MCF 10A (cell line): Measurements from ENCODE around the gene CRB2. TPM values are rescaled to one million over a fixed set of nuclear protein-coding genes. Genes with fewer than 3 reads are reported as not detected.

Experiments
- BruUV-seq: library from RNA; stranded (reverse); fragments of 400-500 nt; replicated peaks from 2 replicates; lab custom pipeline; 2021; lab: Mats Ljungman, UMichigan
- CTCF ChIA-PET: fragments of 300-600 bp; sonication (Branson Sonifier 250); formaldehyde crosslinking; extraction: SDS; loops from one replicate; lab custom pipeline; 2021; ENCODE audit warnings: antibody characterized with exemption, inconsistent platforms; lab: Yijun Ruan, JAX
- POLR2A ChIA-PET: fragments of 300-600, 350-650 bp; sonication (Branson Sonifier 250); formaldehyde crosslinking; extraction: SDS; loops from one replicate; lab custom pipeline; 2020; ENCODE audit warnings: antibody characterized with exemption, inconsistent platforms; lab: Yijun Ruan, JAX
- DNase-seq: peaks from one replicate; pipeline ENCODE4 v3.0.0-alpha.2; 2018; ENCODE audit not compliant: unreplicated experiment
- H3K27ac Mint-ChIP-seq: one replicate; pipeline ENCODE4 v1.8.0; 2022; ENCODE audit warnings: mild to moderate bottlenecking, low read depth, mixed read lengths; ENCODE audit not compliant: unreplicated experiment
- H3K27me3 Mint-ChIP-seq: one replicate; pipeline ENCODE4 v1.8.0; 2022; ENCODE audit warnings: mixed read lengths; ENCODE audit not compliant: insufficient read depth, unreplicated experiment
- H3K36me3 Mint-ChIP-seq: one replicate; pipeline ENCODE4 v1.8.0; 2022; ENCODE audit warnings: mild to moderate bottlenecking, moderate library complexity, mixed read lengths; ENCODE audit not compliant: insufficient read depth, unreplicated experiment
- H3K4me1 Mint-ChIP-seq: one replicate; pipeline ENCODE4 v1.8.0; 2022; ENCODE audit warnings: mixed read lengths; ENCODE audit not compliant: insufficient read depth, unreplicated experiment
- H3K4me3 Mint-ChIP-seq: one replicate; pipeline ENCODE4 v1.8.0; 2022; ENCODE audit warnings: mild to moderate bottlenecking, moderate library complexity, mixed read lengths; ENCODE audit not compliant: unreplicated experiment
- H3K9me3 Mint-ChIP-seq: one replicate; pipeline ENCODE4 v1.8.0; 2022; ENCODE audit warnings: mixed read lengths; ENCODE audit not compliant: unreplicated experiment
- intact Hi-C: fragments of 100-400 bp; cut with micrococcal nuclease; formaldehyde crosslinking; loops from 2 replicates; pipeline ENCODE4 v1.14.1; 2022
- total RNA-seq: library from RNA; stranded (reverse); gene quantifications from 2 replicates; pipeline ENCODE4 v1.2.3, GENCODE V29; 2022
- TF ChIP-seq, protein P1 (sequence below): fragments of 200-600 bp; IDR thresholded peaks from one replicate; pipeline ENCODE4 v1.8.0; 2022; ENCODE audit warnings: antibody characterized with exemption, mild to moderate bottlenecking; ENCODE audit not compliant: unreplicated experiment

Gene CRB2
- total RNA-seq, 1 experiment from 2014 or later: not detected

GRCh38 chr9:123365881-123366528, 10.0 kb downstream of the CRB2 start:
- TF ChIP-seq, protein P1, sequence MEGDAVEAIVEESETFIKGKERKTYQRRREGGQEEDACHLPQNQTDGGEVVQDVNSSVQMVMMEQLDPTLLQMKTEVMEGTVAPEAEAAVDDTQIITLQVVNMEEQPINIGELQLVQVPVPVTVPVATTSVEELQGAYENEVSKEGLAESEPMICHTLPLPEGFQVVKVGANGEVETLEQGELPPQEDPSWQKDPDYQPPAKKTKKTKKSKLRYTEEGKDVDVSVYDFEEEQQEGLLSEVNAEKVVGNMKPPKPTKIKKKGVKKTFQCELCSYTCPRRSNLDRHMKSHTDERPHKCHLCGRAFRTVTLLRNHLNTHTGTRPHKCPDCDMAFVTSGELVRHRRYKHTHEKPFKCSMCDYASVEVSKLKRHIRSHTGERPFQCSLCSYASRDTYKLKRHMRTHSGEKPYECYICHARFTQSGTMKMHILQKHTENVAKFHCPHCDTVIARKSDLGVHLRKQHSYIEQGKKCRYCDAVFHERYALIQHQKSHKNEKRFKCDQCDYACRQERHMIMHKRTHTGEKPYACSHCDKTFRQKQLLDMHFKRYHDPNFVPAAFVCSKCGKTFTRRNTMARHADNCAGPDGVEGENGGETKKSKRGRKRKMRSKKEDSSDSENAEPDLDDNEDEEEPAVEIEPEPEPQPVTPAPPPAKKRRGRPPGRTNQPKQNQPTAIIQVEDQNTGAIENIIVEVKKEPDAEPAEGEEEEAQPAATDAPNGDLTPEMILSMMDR: no peak
- no TSS peak for BruUV-seq
- DNase-seq: no peak
- no peaks in the 10 kb centered on the region for H3K9me3 Mint-ChIP-seq
- ChIA-PET POLR2A (no interaction called here), CTCF (no interaction called here)
- intact Hi-C loops: no loop called here
- no peaks in the 10 kb centered on the region for H3K36me3 Mint-ChIP-seq
- no peaks in the 10 kb centered on the region for H3K4me1 Mint-ChIP-seq
- H3K27ac Mint-ChIP-seq: no peak overlapping the region
- H3K27me3 Mint-ChIP-seq: no peaks in the 10 kb centered on the region
- no peak overlapping the region for H3K4me3 Mint-ChIP-seq

- H3K36me3 Mint-ChIP-seq: peaks cover 8% of the 10 kb centered on the region
- TF ChIP-seq, protein P1: no peak
- H3K27ac Mint-ChIP-seq: no peak overlapping the region
- CTCF ChIA-PET: interaction anchor here (1.3 kb wide), 1 partner anchor 16 kb away, joined by 4 read pairs; no protein-coding TSS in a partner anchor
- DNase-seq: no peak
- H3K27me3 Mint-ChIP-seq: peaks cover 14% of the 10 kb centered on the region
- no peaks in the 10 kb centered on the region for H3K4me1 Mint-ChIP-seq
- intact Hi-C loops: no loop called here
- no peaks in the 10 kb centered on the region for H3K9me3 Mint-ChIP-seq
- no peak overlapping the region for H3K4me3 Mint-ChIP-seq
- no TSS peak for BruUV-seq
- POLR2A ChIA-PET: no interaction called here
Observed at GRCh38 chr9:123368023-123368422, 12.0 kb downstream of the CRB2 start.

DNA sequence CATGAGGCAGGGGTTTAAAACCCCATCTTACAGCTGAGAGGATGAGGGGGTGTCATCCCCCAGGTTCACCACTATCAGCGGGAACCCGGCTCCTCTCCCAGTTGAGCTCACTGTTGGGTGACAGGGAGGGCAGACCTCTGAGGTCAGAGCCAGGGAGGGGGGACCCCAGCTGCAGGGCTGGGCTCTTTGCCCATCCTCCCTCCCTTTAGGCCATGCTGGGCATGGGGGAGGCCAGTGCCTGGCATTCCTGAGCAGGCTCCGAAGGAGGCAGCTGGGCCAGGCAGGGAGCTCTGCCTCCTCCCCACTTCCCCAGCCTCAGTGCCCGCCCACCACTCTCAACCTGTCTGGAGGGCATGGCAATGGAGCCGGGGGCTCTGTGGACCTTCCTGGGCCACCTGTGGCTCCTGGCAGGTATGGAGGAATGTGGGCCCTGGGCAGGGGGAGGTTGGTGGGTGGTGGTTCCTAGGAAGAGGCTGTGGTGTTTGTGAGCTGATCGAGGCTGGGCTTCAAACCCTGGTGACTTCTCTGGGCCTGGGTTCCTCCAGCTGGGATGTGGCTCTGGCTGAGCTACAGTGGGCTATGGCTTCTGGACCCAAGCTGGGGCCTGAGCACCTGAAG, 12.6 kb downstream of the CRB2 start:
- Mint-ChIP-seq H3K27ac (no peak overlapping the region), H3K4me1 (no peaks in the 10 kb centered on the region), H3K36me3 (peaks cover 8% of the 10 kb centered on the region), H3K9me3 (no peaks in the 10 kb centered on the region), H3K27me3 (peaks cover 14% of the 10 kb centered on the region), H3K4me3 (no peak overlapping the region)
- TF ChIP-seq, protein P1: no peak
- ChIA-PET POLR2A (no interaction called here), CTCF (interaction anchor here (0.5 to 1.3 kb wide), 4 partner anchors 16 to 1211 kb away, joined by 3 to 4 read pairs (median 3); no protein-coding TSS in a partner anchor)
- intact Hi-C loops: no loop called here
- no TSS peak for BruUV-seq
- no peak for DNase-seq

DNA sequence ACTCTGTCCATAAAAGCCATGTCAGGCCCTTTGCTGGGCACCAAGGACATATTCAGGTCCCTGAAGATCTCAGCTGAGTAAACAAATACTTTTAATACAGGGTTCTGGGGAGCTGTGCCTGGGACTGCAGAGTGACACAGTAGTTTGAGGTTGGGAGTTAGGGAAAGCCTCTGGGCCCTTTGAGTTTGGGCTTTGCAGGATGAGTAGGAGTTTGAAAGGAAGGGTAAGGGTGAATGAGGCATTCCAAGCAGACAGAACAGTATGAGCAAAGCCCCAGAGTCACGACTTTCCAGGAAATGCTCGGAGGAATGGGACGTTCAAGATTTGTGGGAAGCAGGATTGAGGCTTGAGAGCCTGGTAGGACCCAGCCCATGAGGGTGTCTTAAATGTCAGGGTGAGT, 13.3 kb downstream of the CRB2 start:
- TF ChIP-seq, protein P1: no peak
- intact Hi-C loops: no loop called here
- peaks cover 8% of the 10 kb centered on the region for H3K36me3 Mint-ChIP-seq
- BruUV-seq: no TSS peak
- DNase-seq: no peak
- CTCF ChIA-PET: interaction anchor here (0.5 to 1.3 kb wide), 4 partner anchors 15 to 1212 kb away, joined by 3 to 4 read pairs (median 3); no protein-coding TSS in a partner anchor
- no peak overlapping the region for H3K4me3 Mint-ChIP-seq
- H3K27ac Mint-ChIP-seq: no peak overlapping the region
- no peaks in the 10 kb centered on the region for H3K4me1 Mint-ChIP-seq
- no peaks in the 10 kb centered on the region for H3K9me3 Mint-ChIP-seq
- POLR2A ChIA-PET: interaction anchor here (0.7 kb wide), 1 partner anchor 1007 kb away, joined by 3 read pairs; no protein-coding TSS in a partner anchor
- H3K27me3 Mint-ChIP-seq: peaks cover 16% of the 10 kb centered on the region
